A549 (cell line): ENCODE data around the gene TMEM129.

Source experiments
- CTCF ChIP-seq: fragments of >200 bp; sonication (Bioruptor Twin); formaldehyde crosslinking; IDR thresholded peaks from 3 replicates; pipeline ENCODE4 v1.5.1; 2016
- HOXA7 ChIP-seq: fragments of 250-450 bp; sonication (Bioruptor Pico); IDR thresholded peaks from 2 replicates; pipeline ENCODE4 v1.5.0; 2020; ENCODE audit warnings: mild to moderate bottlenecking, moderate library complexity
- JUNB ChIP-seq: fragments of >200 bp; sonication (Bioruptor Twin); formaldehyde crosslinking; IDR thresholded peaks from 2 replicates; pipeline ENCODE4 v1.6.1; 2016
- KDM1A ChIP-seq: fragments of 200-600 bp; sonication (generic); IDR thresholded peaks from 2 replicates; pipeline ENCODE4 v1.6.1; 2016; ENCODE audit warnings: low read depth, mild to moderate bottlenecking
- KDM5A ChIP-seq: fragments of 200-600 bp; sonication (generic); IDR thresholded peaks from 2 replicates; pipeline ENCODE4 v1.6.1; 2016; ENCODE audit warnings: antibody characterized with exemption, mild to moderate bottlenecking
- MAX ChIP-seq: IDR thresholded peaks from 2 replicates; pipeline ENCODE4 v1.6.1; 2012
- MYC ChIP-seq: IDR thresholded peaks from 2 replicates; pipeline ENCODE4 v1.6.1; 2012; ENCODE audit warnings: mild to moderate bottlenecking, inconsistent platforms, low read length, improper control_type of control experiment, borderline replicate concordance
- POLR2A ChIP-seq: IDR thresholded peaks from 2 replicates; pipeline ENCODE4 v1.6.1; 2012; ENCODE audit warnings: mild to moderate bottlenecking, low read length
- RCOR1 ChIP-seq: fragments of 150-350 bp; IDR thresholded peaks from 2 replicates; pipeline ENCODE4 v1.6.1; 2014; ENCODE audit warnings: antibody characterized with exemption, low read length, low read depth
- RNF2 ChIP-seq: fragments of 200-600 bp; sonication (generic); IDR thresholded peaks from 2 replicates; pipeline ENCODE4 v1.6.1; 2016; ENCODE audit warnings: low read depth, mild to moderate bottlenecking, antibody characterized with exemption, moderate library complexity, borderline replicate concordance
- ZC3H11A ChIP-seq: fragments of 450-650 bp; IDR thresholded peaks from 2 replicates; pipeline ENCODE4 v1.6.1; 2014; ENCODE audit warnings: antibody characterized with exemption, mild to moderate bottlenecking

DNA sequence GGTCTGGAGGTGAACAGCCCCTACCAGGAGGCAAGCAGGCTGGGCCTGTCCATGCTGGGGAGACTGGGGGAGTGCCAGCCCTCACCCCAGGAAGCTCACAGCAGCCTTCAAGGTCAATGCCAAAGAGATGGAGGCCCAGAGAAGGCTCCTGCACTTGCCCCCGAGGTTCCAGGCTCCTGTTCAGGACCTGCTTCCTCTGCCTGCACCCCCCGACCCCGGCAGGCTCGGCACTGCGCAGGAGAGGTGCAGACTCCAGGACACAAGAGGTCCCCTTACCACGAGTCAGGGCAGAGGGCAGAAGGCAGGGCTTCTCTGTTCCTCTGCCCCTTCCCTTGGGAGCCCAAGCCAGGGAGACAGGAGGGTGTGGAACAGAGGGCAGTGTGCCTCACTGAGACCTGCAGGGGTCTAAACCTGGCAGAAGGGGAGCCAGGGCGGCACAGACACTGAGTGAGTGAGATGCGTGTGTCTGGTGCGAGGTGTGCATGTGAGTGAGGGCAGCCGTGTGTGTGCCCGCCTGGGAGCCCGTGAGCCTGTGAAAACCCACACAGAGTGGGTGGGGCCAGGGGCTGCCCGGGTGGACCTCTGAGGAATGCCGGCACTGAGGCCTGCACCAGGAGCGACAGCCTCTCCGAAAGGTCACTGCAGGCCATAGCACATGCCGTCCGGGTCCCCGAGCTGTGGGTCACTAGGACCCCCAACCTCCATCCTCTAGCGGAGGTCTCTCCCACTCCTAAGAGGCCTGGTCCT is 41.3 kb upstream of the TMEM129 start:
- no peak for TF ChIP-seq KDM1A
- no peak for TF ChIP-seq ZC3H11A
- no peak for TF ChIP-seq CTCF
- no peak for TF ChIP-seq POLR2A
- TF ChIP-seq HOXA7 (CRISPR knock-in tag), result no peak
- no peak for TF ChIP-seq MAX
- TF ChIP-seq KDM5A, result no peak
- no peak for TF ChIP-seq RCOR1
- TF ChIP-seq MYC, result no peak
- TF ChIP-seq JUNB, result no peak
- no peak for TF ChIP-seq RNF2
